ENCODE measurements around the gene KCNAB2. TPM values are rescaled to one million over a fixed set of nuclear protein-coding genes. Genes with fewer than 3 reads are reported as not detected.

Gene KCNAB2
- total RNA-seq, 2 donors from 2014 or later: 4.7 to 6.4 TPM

- no peak overlapping the region for H3K4me3 ChIP-seq
- no peaks in the 10 kb centered on the region for H3K9me3 ChIP-seq
- H3K27me3 ChIP-seq: no peaks in the 10 kb centered on the region
- intact Hi-C loops (cut with DNase I): no loop called here
- TF ChIP-seq CTCF (IDR thresholded peaks at IDR 0.05): no peak
- H3K9ac ChIP-seq (ENCODE audit: low read depth in 2 of 2, low read length in 2 of 2): no peak overlapping the region
- no peaks in the 10 kb centered on the region for H3K4me1 ChIP-seq
- H3K36me3 ChIP-seq: no peaks in the 10 kb centered on the region
- DNase-seq: no peak
- H3K27ac ChIP-seq: no peak overlapping the region
Observed at GRCh38 chr1:5999711-6000443, 45.8 kb upstream of the KCNAB2 start.

DNA sequence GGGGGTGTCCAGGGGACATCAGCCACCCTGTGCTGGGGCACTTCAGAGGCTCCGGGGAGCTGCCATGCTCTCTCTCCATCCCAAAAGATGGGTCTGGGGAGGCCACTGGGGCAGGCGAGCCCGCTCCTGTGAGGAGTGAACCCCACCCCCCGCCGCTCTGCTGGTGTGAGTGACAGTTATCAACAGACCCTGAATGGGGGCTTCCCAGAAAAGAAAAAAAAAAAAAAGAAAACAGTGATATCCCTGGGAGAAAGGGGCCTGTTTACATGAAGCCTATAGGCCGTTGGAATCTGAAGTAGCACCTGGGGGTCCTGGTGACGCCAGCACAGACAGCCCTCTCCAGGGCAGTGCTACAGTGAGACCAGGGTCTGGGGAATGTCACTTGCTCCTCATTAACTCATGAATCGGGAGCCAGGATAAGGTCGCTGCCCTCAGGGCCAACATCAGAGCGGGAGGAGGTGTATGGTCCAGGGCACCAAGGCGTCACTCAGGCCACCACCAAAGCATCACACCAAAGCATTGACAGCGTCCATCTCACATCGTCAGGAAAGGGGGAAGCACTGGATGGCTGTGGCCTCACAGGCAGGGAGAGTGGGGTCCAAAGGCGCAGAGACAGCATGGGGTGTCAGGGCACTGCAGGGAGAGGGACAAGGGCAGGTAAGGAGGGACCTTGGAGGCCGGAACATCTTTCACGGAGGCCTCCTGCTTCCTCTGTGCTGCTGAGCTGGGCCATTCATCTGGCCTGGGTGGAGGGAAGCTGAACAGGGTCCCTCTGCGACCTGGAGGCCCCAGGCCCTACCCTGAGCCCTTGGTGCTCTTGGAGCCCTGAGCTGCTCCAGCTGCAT is 45.0 kb upstream of the KCNAB2 start:
- no peak overlapping the region for H3K4me3 ChIP-seq
- no peak overlapping the region for H3K9ac ChIP-seq (ENCODE audit: low read depth in 2 of 2, low read length in 2 of 2)
- intact Hi-C loops (cut with DNase I): no loop called here
- no peaks in the 10 kb centered on the region for H3K9me3 ChIP-seq
- DNase-seq: no peak
- no peaks in the 10 kb centered on the region for H3K36me3 ChIP-seq
- no peak overlapping the region for H3K27ac ChIP-seq
- H3K4me1 ChIP-seq: no peaks in the 10 kb centered on the region
- H3K27me3 ChIP-seq: no peaks in the 10 kb centered on the region
- no peak for TF ChIP-seq CTCF (IDR thresholded peaks at IDR 0.05)

- no peaks in the 10 kb centered on the region for H3K27me3 ChIP-seq
- no peak overlapping the region for H3K27ac ChIP-seq
- intact Hi-C loops (cut with DNase I): no loop called here
- no peak overlapping the region for H3K4me3 ChIP-seq
- DNase-seq: no peak
- H3K4me1 ChIP-seq: no peaks in the 10 kb centered on the region
- no peaks in the 10 kb centered on the region for H3K9me3 ChIP-seq
- H3K36me3 ChIP-seq: no peaks in the 10 kb centered on the region
- no peak overlapping the region for H3K9ac ChIP-seq (ENCODE audit: low read depth in 2 of 2, low read length in 2 of 2)
- TF ChIP-seq CTCF (IDR thresholded peaks at IDR 0.05): no peak
Observed at GRCh38 chr1:6001992-6002576, 43.6 kb upstream of the KCNAB2 start.

GRCh38 chr1:6002714-6003501 is 42.8 kb upstream of the KCNAB2 start:
- H3K9me3 ChIP-seq: no peaks in the 10 kb centered on the region
- H3K4me1 ChIP-seq: no peaks in the 10 kb centered on the region
- no peak overlapping the region for H3K27ac ChIP-seq
- no peak for TF ChIP-seq CTCF (IDR thresholded peaks at IDR 0.05)
- H3K4me3 ChIP-seq: no peak overlapping the region
- intact Hi-C loops (cut with DNase I): no loop called here
- no peaks in the 10 kb centered on the region for H3K36me3 ChIP-seq
- no peak overlapping the region for H3K9ac ChIP-seq (ENCODE audit: low read depth in 2 of 2, low read length in 2 of 2)
- H3K27me3 ChIP-seq: no peaks in the 10 kb centered on the region
- no peak for DNase-seq
